GM18526 (cell line): ENCODE measurements around the gene CCSER1.

Experiments
- POLR2A ChIP-seq: IDR thresholded peaks from 3 replicates; pipeline ENCODE4 v1.6.1; 2011; ENCODE audit not compliant: insufficient read length; ENCODE audit errors: extremely low read depth

The CCSER1 gene

DNA sequence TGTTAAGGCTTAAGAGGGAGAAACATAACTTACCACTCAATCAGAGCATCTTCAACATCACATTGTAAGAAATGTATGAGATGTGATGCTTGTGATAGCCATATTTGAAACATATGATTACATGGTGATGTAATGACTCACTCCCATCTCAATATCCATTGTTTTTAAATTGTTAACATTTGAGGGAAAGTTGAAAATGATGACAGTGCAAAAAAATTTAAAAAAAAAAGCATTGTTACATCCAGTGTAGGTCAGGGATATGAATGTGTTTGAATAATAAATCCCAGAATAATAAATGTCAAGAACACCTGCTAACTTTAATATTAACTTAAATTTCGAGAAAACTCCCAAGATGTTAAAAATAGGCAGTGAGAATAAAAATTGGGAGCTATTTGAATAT, 6.4 kb upstream of the CCSER1 start:
- TF ChIP-seq POLR2A: no peak

DNA sequence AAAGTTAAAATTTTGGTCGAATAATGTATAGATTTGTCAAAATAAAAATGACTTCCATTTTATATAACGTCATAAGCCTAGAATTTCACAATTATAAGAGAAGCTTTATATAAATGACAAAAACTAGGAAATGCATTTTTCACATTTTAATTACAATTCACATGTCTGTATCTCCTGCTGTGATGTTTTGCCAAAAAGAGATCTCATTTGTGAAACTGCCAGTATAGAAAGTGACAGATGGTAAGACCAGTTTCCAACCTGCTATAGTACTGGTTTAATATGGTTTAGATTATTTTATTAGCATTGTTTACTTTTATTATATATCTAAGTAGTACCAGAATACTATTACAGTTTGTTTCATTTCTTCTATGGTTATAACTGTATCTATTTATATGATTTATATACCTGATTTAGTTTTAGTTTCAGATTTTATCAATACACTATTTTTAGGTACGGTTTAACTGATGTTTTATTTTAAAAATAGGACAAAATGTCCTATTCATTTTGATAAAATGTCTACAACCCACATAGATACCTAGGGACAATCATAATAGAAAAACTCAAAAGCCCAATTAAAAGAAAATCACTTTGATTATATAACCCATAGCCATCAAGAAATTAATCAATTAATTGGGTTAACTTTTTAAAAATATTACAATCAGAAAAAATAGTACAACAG, 5.4 kb upstream of the CCSER1 start:
- TF ChIP-seq POLR2A: no peak

GRCh38 chr4:90122355-90122748, 4.8 kb upstream of the CCSER1 start:
- no peak for TF ChIP-seq POLR2A

DNA sequence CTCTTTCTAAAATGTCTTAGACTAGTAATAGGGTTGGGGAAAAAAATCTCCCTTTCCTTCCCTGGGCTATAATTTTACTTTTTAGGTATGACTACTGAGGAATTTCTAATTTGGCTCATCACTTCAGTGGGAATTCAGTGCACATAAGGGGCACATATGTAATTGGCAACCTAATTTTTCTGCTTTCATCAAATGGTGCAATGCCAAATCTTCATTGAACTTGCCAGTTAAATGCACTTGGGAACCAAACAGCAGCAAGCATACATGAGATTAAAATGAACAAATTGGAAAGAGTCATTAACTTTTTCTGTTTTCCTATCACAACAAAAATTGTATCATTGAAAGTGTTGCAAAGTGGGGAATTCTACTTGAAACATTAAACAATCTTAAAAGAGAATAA, 2.9 kb upstream of the CCSER1 start:
- TF ChIP-seq POLR2A: no peak

GRCh38 chr4:90126805-90127204, 389 bp upstream of the CCSER1 start:
- TF ChIP-seq POLR2A: no peak

- no peak for TF ChIP-seq POLR2A
Observed at GRCh38 chr4:90127706-90128345, 632 bp downstream of the CCSER1 start.

- TF ChIP-seq POLR2A: no peak
Observed at GRCh38 chr4:90128961-90129495, 1.8 kb downstream of the CCSER1 start.

GRCh38 chr4:90130076-90130475, 2.9 kb downstream of the CCSER1 start:
- no peak for TF ChIP-seq POLR2A

DNA sequence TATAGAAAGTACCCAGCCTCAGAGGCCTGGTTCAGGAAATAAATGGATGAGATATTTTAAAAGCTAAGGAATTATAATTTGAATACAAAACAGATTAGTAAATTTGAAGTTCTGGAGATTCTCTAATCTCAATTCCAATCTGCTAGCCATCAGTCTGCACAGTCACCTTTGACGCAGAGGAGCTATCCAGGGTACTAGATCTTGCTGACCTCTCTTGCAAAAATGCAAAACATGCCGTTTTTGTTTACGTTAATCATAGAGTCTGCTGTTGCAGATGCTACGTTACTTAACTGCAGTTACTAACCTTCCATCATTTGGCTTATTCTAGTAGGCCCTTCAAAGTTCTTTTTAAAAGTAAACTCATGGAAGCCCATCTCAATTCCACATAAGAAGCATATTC, 10.4 kb downstream of the CCSER1 start:
- no peak for TF ChIP-seq POLR2A

- TF ChIP-seq POLR2A: no peak
Observed at GRCh38 chr4:90142081-90142480, 14.9 kb downstream of the CCSER1 start.

GRCh38 chr4:90145319-90145718, 18.1 kb downstream of the CCSER1 start:
- TF ChIP-seq POLR2A: no peak

GRCh38 chr4:90146306-90146705, 19.1 kb downstream of the CCSER1 start:
- TF ChIP-seq POLR2A: no peak

- no peak for TF ChIP-seq POLR2A
Observed at GRCh38 chr4:90148574-90149148, 21.5 kb downstream of the CCSER1 start.

- no peak for TF ChIP-seq POLR2A
Observed at GRCh38 chr4:90152024-90152423, 24.8 kb downstream of the CCSER1 start.

GRCh38 chr4:90159193-90159592, 32.0 kb downstream of the CCSER1 start:
- TF ChIP-seq POLR2A: no peak

- no peak for TF ChIP-seq POLR2A
Observed at GRCh38 chr4:90160044-90160443, 32.9 kb downstream of the CCSER1 start.
